HG03378 (cell line): ENCODE data around the gene RGS12.

Experiments used
- ATAC-seq: cut with Tn5 transposase; IDR thresholded peaks from one replicate; pipeline ENCODE4 v1.9.1; 2021; ENCODE audit warnings: mild to moderate bottlenecking, moderate library complexity; ENCODE audit not compliant: unreplicated experiment

The RGS12 gene

GRCh38 chr4:3307486-3307885, 14.7 kb downstream of the RGS12 start:
- ATAC-seq = no peak

- ATAC-seq = no peak
Measured at GRCh38 chr4:3307891-3308575, 15.2 kb downstream of the RGS12 start.

GRCh38 chr4:3308691-3309090, 15.9 kb downstream of the RGS12 start:
- no peak for ATAC-seq

DNA sequence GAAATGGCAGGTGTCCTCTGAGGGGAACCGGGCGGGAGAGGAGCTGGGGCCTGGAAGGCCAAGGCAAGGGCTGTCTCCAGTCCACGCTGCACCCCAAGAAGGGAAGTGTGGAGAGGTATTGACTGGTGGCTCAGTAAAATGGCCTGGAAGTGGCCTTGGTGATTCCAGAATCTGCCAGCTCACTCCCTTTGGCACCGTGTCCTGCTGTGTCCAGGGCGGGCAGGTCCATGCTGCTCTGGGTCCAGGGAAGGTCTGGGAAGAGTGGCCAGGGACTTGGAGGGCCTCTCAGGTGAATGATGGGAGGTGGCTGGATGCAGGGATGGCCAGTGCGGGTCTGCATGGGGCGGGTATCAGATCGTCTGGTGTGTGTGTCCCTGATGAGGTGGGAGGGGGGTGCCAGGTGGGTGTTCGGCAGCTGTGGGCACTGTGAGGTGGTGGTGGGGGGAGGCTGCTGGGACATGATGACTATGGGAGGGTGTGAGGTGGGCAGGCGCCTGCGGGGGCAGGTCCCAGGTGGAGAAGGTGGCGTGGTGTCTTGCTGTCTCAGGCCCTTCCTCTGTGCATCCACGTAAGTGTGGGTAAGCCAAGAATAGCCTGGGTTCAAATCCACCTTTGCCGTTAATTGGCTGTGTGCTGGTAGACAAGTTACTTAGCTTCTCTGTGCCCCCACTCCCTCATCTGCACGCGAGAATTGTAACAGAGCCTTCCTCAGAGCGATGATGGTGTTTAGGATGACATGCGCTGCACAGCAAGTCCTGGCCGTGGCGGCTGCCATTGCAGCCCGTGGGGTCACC, 17.7 kb downstream of the RGS12 start:
- ATAC-seq = no peak

GRCh38 chr4:3311095-3311372, 18.2 kb downstream of the RGS12 start:
- ATAC-seq = no peak

DNA sequence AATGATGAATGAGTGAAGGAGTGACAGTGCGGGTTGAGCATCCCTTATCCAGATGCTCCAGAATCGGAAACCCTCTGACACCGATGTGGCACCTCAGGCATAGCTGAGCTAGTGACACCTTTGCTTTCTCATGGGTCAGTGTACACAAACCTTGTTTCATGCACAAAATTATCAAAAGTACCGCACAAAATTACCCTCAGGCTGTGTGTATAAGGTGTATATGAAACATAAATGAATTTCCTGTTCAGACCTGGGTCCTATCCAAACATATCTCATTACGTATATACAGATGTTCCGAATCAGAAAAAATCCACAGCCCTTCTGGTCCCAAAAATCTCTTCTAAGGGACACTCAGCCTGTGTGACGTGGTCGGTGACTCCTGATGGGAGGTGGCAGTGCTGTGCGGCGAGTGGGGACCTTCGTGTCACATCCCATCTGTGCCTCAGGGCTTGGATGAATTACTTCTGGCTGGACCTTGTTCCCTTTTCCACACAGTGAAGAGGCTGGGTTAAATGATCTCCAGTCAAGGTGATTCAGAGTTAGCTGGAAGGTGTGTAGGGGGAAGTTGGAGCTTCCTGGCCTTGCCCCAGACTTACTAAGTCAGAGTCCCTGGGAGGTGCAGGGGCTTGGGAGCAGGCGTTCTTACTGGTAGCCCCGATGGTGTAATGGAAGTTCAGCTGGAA, 18.8 kb downstream of the RGS12 start:
- no peak for ATAC-seq

DNA sequence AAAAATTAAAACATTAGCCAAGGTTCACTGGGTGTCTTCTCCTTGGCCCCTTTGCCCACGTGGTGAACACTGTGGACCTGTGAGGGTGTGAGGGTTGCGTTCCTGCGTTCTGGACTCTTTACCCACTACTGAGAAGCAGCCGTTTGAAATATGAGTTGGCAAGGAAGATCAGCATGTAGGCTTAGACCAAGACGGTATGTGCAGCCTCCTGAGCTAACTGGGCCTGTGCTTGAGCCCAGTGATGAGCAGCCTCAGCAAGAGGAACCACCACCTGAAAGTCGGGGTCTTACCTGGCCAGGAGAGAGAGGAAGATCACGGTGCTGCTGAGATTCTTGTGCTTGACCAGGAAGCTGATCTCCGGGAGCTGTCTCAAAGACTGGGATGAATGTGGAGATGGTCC, 19.5 kb downstream of the RGS12 start:
- no peak for ATAC-seq

DNA sequence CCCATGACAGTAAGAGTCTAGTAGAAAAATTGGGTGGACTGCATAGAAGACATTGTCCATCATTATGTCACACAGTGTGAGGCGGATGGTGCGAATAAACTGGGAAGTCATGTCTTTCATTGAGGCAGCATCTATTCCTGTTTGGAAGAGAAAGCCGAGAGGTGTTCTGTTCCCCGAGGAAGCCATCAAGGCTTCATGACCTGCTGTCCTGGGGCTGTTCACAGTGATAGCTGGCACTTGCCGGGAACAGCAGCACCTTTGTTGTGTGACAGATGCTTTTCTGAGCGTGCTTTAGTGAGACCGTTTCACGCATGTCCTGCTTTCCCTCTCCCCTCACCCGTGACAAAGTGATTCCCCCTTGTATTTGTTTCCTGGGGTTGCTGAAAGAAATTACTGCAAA, 20.3 kb downstream of the RGS12 start:
- ATAC-seq = no peak

DNA sequence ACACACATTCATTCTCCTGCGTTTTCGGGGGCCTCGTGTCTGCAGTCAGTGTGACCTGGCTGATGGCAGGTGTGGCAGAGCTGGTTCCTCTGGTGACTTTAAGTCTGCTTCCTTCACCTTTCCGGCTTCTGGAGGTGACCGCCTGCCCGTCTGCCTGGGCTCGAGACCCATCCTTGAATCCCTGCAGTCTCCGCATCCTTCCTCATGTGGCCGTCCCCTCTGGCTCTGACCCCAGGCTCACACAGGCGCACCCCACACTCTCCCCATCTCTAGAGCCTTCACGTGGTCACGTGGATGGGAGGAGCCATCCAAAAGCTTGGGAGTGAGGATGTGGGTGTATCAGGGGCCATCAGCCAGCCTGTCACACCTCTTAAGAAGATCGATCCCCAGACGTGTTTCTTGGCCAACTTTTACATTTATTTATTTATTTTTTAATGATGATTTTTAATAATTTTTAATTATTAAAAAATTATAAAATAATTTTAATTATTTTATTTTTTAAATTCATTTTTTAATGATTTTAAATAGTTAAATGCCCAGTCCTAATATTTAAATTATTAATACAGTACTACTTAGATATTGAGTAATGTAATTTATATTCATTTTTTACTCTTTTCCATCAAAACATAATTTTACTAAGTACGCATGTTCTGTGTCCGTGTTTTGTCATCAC, 20.9 kb downstream of the RGS12 start:
- no peak for ATAC-seq

GRCh38 chr4:3314706-3315260, 22.0 kb downstream of the RGS12 start:
- no peak for ATAC-seq

DNA sequence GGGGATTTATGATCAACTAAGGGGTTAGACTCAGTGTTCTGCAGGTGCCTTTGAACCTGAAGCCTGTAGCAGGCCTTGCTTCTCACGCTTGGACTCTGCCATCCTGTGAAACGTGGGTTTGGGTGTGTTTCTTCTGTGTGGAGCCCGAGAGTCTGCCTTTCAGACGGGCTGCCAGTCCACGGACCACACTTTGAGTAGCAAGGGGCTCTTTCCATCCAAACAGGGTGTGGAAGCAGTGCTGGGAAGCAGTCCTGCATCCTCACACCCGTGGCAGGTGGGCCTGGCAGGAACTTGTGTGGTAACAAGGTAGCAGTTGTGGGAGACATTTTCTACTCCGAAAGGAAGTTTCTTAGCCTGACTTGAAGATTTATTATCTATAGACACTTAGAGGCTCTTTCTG, 22.7 kb downstream of the RGS12 start:
- no peak for ATAC-seq

DNA sequence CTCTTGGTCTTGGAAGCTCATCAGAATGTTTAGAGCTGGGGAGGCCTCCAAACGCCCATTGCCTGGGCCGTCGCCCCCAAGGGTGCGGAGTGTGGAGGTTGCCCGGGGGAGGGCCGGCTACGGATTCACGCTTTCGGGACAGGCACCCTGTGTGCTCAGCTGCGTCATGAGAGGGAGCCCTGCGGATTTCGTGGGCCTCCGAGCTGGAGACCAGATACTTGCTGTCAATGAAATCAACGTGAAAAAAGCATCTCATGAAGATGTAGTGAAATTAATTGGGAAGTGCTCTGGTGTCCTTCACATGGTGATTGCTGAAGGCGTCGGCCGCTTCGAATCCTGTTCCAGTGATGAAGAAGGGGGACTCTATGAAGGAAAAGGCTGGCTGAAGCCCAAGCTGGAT, 23.3 kb downstream of the RGS12 start:
- ATAC-seq = no peak

DNA sequence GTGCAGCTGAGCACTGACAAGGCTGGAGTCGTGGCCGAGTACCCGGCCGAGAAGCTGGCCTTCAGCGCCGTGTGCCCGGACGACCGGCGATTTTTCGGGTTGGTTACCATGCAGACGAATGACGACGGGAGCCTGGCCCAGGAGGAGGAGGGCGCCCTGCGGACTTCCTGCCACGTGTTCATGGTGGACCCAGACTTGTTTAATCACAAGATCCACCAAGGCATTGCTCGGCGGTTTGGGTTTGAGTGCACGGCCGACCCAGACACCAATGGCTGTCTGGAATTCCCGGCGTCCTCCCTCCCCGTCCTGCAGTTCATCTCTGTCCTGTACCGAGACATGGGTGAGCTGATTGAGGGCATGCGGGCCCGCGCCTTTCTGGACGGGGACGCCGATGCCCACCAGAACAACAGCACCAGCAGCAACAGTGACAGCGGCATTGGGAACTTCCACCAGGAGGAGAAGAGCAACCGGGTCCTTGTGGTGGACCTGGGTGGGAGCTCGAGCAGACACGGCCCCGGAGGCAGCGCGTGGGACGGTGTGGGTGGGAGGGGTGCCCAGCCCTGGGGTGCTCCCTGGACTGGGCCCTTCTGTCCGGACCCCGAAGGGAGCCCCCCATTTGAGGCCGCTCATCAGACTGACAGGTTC, 24.3 kb downstream of the RGS12 start:
- ATAC-seq = no peak

DNA sequence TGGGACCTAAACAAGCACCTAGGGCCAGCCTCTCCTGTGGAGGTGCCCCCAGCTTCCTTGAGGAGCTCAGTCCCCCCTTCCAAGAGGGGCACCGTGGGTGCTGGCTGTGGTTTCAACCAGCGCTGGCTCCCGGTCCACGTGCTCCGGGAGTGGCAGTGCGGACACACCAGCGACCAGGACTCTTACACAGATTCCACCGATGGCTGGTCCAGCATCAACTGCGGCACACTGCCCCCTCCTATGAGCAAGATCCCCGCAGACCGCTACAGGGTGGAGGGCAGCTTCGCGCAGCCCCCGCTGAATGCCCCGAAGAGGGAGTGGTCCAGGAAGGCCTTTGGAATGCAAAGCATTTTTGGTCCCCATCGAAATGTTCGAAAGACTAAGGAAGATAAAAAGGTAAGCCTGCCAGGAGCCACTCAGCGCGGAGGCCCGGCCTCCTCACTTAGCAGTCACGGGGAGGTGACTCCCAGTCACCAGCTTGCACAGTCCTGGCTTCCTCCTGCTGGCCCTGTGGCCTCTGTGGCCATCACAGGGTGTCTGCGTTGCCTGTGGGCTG, 24.9 kb downstream of the RGS12 start:
- no peak for ATAC-seq

- ATAC-seq = no peak
Measured at GRCh38 chr4:3318561-3319021, 25.8 kb downstream of the RGS12 start.

DNA sequence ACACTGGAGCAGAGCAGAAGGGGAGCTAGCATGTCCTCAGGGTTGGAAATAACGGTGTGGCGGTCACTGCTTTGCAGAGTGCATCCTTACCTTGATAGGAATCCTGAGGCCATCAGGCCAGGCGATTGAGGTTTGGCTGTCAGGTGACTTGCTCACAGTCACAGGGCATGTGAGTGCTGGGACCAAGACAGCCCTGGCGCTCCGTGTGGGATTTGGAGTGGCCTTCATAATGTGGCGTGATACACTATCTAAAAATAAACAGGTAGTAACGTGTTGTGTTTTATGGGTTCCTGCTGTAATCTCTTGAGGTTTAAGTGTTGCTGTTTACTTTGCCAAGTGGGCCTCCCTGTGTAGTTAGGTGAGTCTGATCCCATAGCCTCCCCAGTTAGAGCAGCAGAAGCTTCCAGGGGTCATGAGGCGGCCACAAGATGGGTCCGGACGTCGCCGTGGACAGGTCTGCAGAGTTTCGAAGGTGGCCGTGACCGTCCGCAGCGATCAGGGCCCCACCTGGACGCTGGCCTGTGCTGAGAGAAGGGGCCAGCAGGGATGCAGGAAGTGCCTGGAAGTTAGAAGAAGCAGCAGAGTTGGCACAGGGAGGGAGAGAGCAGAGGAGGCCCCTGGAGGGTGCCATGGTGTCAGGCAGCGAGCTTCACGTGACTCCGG, 27.7 kb downstream of the RGS12 start:
- ATAC-seq = no peak

DNA sequence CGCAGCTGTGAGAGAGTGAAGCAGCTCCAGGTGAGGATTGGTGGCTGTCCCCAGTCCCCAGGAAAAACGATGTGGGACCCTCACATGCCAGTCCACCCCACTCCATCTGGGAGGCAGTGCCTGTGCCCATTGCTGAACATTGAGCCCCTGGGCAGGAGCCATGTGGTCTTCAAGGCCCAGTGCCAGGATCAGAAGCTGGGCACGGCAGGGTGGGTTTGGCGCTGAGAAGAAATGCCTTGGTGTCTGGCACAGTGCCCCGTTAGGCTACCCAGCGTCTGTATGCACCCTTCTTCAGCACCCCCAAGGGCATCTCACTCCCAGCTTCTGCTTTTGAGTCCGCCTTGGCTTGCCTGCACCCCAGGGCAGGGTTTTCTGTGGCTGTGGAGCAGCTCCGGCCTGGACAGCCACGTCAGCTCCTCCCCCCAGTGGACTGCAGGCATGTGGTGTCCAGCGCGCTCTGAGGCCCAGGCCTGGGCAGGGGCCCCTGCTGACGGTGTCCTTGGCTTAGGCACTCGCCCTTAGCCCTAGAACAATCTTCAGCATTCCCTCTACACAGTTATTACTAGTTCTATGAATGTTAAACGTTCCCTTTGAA, 28.6 kb downstream of the RGS12 start:
- ATAC-seq = no peak

GRCh38 chr4:3322059-3322550, 29.3 kb downstream of the RGS12 start:
- no peak for ATAC-seq

- ATAC-seq = no peak
Measured at GRCh38 chr4:3323071-3323481, 30.3 kb downstream of the RGS12 start.
